ENCODE data around the gene ZFP36.

GRCh38 chr19:39406656-39407409 is at the start of gene ZFP36:
- TF ChIP-seq CTCF (IDR thresholded peaks at IDR 0.05) (no peak), TEAD4 (CRISPR knock-in tag; IDR thresholded peaks at IDR 0.05) (no peak), TP53 (CRISPR knock-in tag; IDR thresholded peaks at IDR 0.05) (0 out of 2 replicates have a peak, but pooled peaks have one; percentile 58), TCF7 (CRISPR knock-in tag; IDR thresholded peaks at IDR 0.05; ENCODE audit: low read depth) (no peak), ZNF232 (CRISPR knock-in tag; IDR thresholded peaks at IDR 0.05) (peak; percentile 64; the same call in 1 of the 2 replicates), CBFB (CRISPR knock-in tag; IDR thresholded peaks at IDR 0.05; ENCODE audit: low read depth) (no peak)
